H1 (cell line): ENCODE results near the gene CFAP61. TPM values are rescaled to one million over a fixed set of nuclear protein-coding genes. Genes with fewer than 3 reads are reported as not detected.

ENCODE experiments used
- CTCF ChIA-PET: fragments of 300-600 bp; sonication (Branson Sonifier 250); formaldehyde crosslinking; loops from one replicate; lab custom pipeline; 2021; ENCODE audit not compliant: partially characterized antibody; lab: Charles Lee
- POLR2A ChIA-PET: fragments of 300-600 bp; sonication (Branson Sonifier 250); formaldehyde crosslinking; loops from one replicate; lab custom pipeline; 2021; ENCODE audit warnings: inconsistent platforms; ENCODE audit not compliant: partially characterized antibody; lab: Charles Lee
- DNase-seq, 2 experiments: peaks; one replicate each; pipeline versions ENCODE4 v3.0.0 to v3.0.0-alpha.2; 2010 to 2022; ENCODE audit warnings: low spot score in 2 of 2, low read depth in 1 of 2, mixed read lengths in 1 of 2
- FAIRE-seq: peaks from 2 replicates; lab custom pipeline; 2011; peaks lifted over from hg19 to GRCh38; lab: Jason Lieb, UNC
- H2AFZ ChIP-seq: 2 replicates; pipeline ENCODE4 v1.8.1; 2012; ENCODE audit warnings: low read length, inconsistent platforms
- H2AK5ac ChIP-seq: 2 replicates; pipeline ENCODE4 v1.6.1; 2013; ENCODE audit warnings: low read depth, low read length
- H2BK120ac ChIP-seq: replicated peaks from 2 replicates; pipeline ENCODE3; 2013; ENCODE audit warnings: low read depth, low read length, inconsistent platforms
- H2BK12ac ChIP-seq: 2 replicates; pipeline ENCODE4 v1.6.1; 2013; ENCODE audit warnings: low read depth, low read length
- H2BK15ac ChIP-seq: 2 replicates; pipeline ENCODE4 v1.6.1; 2013; ENCODE audit warnings: low read length
- H2BK20ac ChIP-seq: 2 replicates; pipeline ENCODE4 v1.6.1; 2013; ENCODE audit warnings: low read length
- H2BK5ac ChIP-seq: 2 replicates; pipeline ENCODE4 v1.6.1; 2013; ENCODE audit warnings: low read depth, low read length
- H3K14ac ChIP-seq: 2 replicates; pipeline ENCODE4 v1.6.1; 2013; ENCODE audit warnings: inconsistent platforms; ENCODE audit not compliant: insufficient read length
- H3K18ac ChIP-seq: 2 replicates; pipeline ENCODE4 v1.6.1; 2013; ENCODE audit warnings: low read length; ENCODE audit errors: extremely low read depth
- H3K23ac ChIP-seq: 2 replicates; pipeline ENCODE4 v1.6.1; 2013; ENCODE audit warnings: inconsistent platforms; ENCODE audit not compliant: insufficient read length
- H3K23me2 ChIP-seq: 2 replicates; pipeline ENCODE4 v1.6.1; 2013; ENCODE audit warnings: low read depth, low read length
- H3K27ac ChIP-seq: 2 replicates; pipeline ENCODE4 v1.6.1; 2011; ENCODE audit warnings: low read depth, low read length, inconsistent platforms
- H3K27me3 ChIP-seq, 4 experiments: replicated peaks in 1 of 4; 1 replicate in 1 of 4; 2 replicates in 3 of 4; pipeline versions ENCODE4 v1.6.1 to v1.8.1; 2011 to 2013; ENCODE audit warnings: low read length in 3 of 4, mild to moderate bottlenecking in 3 of 4, inconsistent platforms in 2 of 4, mixed read lengths in 2 of 4, moderate library complexity in 1 of 4; ENCODE audit not compliant: control insufficient read depth in 3 of 4, insufficient read depth in 3 of 4; ENCODE audit errors: extremely low read depth in 1 of 4
- H3K36me3 ChIP-seq, 4 experiments: 2 replicates each; pipeline versions ENCODE4 v1.6.1 to v1.8.1; 2011 to 2013; ENCODE audit warnings: mild to moderate bottlenecking in 4 of 4, low read length in 3 of 4, moderate library complexity in 2 of 4, control low read depth in 1 of 4, inconsistent platforms in 1 of 4; ENCODE audit not compliant: insufficient read depth in 4 of 4, control insufficient read depth in 2 of 4
- H3K4ac ChIP-seq: replicated peaks from 2 replicates; pipeline ENCODE3; 2013; ENCODE audit warnings: low read length, low read depth, mixed read lengths, inconsistent platforms; ENCODE audit not compliant: insufficient read length
- H3K4me1 ChIP-seq, 4 experiments: replicated peaks in 1 of 4; 1 replicate in 1 of 4; 2 replicates in 3 of 4; pipeline versions ENCODE4 v1.6.1 to v1.8.1; 2011 to 2013; ENCODE audit warnings: low read length in 3 of 4, inconsistent platforms in 2 of 4, mixed read lengths in 1 of 4; ENCODE audit not compliant: insufficient read depth in 4 of 4, control insufficient read depth in 3 of 4
- H3K4me2 ChIP-seq, 2 experiments: 2 replicates each; pipeline versions ENCODE4 v1.6.1 to v1.8.1; 2011 to 2013; ENCODE audit warnings: low read depth in 2 of 2, low read length in 2 of 2, control low read depth in 1 of 2, inconsistent platforms in 1 of 2, mild to moderate bottlenecking in 1 of 2; ENCODE audit not compliant: insufficient read depth in 1 of 2
- H3K4me3 ChIP-seq, 4 experiments: fragments of 200-600, 300-600 bp in 1 of 4; sonication (generic), shearing (Covaris generic), sonication (Bioruptor Twin) in 1 of 4; 2 replicates each; pipeline versions ENCODE4 v1.5.1 to v1.8.1; 2011 to 2016; ENCODE audit warnings: low read length in 4 of 4, low read depth in 3 of 4, control low read depth in 2 of 4, inconsistent platforms in 2 of 4, mild to moderate bottlenecking in 2 of 4, mixed read lengths in 1 of 4, moderate library complexity in 1 of 4; ENCODE audit not compliant: insufficient read depth in 2 of 4; ENCODE audit errors: extremely low read depth in 1 of 4
- H3K56ac ChIP-seq: replicated peaks from 2 replicates; pipeline ENCODE3; 2013; ENCODE audit warnings: low read depth, mild to moderate bottlenecking, mixed read lengths, low read length, inconsistent platforms; ENCODE audit not compliant: insufficient read length
- H3K79me1 ChIP-seq: 2 replicates; pipeline ENCODE4 v1.6.1; 2013; ENCODE audit warnings: low read depth, low read length, control low read depth
- H3K79me2 ChIP-seq, 2 experiments: 2 replicates each; pipeline versions ENCODE4 v1.6.1 to v1.8.1; 2012 to 2013; ENCODE audit warnings: low read length in 2 of 2, mild to moderate bottlenecking in 2 of 2, inconsistent platforms in 1 of 2; ENCODE audit not compliant: insufficient read depth in 2 of 2, control insufficient read depth in 1 of 2
- H3K9ac ChIP-seq, 4 experiments: replicated peaks in 1 of 4; 1 replicate in 1 of 4; 2 replicates in 3 of 4; pipeline versions ENCODE4 v1.6.1 to v1.8.1; 2011 to 2013; ENCODE audit warnings: low read depth in 3 of 4, low read length in 3 of 4, control low read depth in 2 of 4, mild to moderate bottlenecking in 2 of 4, moderate library complexity in 2 of 4, inconsistent platforms in 1 of 4; ENCODE audit errors: extremely low read depth in 1 of 4
- H3K9me3 ChIP-seq, 2 experiments: 2 replicates each; pipeline versions ENCODE4 v1.6.1 to v1.8.1; 2012 to 2013; ENCODE audit warnings: mild to moderate bottlenecking in 2 of 2, moderate library complexity in 2 of 2, control low read depth in 1 of 2, inconsistent platforms in 1 of 2, low read depth in 1 of 2, low read length in 1 of 2, mixed read lengths in 1 of 2; ENCODE audit not compliant: insufficient read depth in 2 of 2
- H4K20me1 ChIP-seq, 2 experiments: replicated peaks in 1 of 2; 2 replicates each; pipeline versions ENCODE3 to v1.8.1; 2011 to 2013; ENCODE audit warnings: inconsistent platforms in 2 of 2, low read length in 2 of 2, mild to moderate bottlenecking in 1 of 2; ENCODE audit not compliant: insufficient read depth in 2 of 2, control insufficient read depth in 1 of 2
- H4K5ac ChIP-seq: 2 replicates; pipeline ENCODE4 v1.6.1; 2013; ENCODE audit warnings: low read length, low read depth, mixed read lengths, inconsistent platforms; ENCODE audit not compliant: insufficient read length
- H4K8ac ChIP-seq: 2 replicates; pipeline ENCODE4 v1.8.0; 2013; ENCODE audit warnings: mild to moderate bottlenecking, moderate library complexity, low read length, inconsistent platforms; ENCODE audit not compliant: insufficient read depth; ENCODE audit errors: extremely low read depth
- H4K91ac ChIP-seq: replicated peaks from 2 replicates; pipeline ENCODE3; 2013; ENCODE audit warnings: low read length, mixed read lengths, inconsistent platforms; ENCODE audit not compliant: insufficient read length
- ASH2L ChIP-seq: fragments of 200-600, 300-600 bp; sonication (generic); IDR thresholded peaks from one replicate; pipeline ENCODE4 v1.7.1; 2017; ENCODE audit warnings: low read length
- CBX8 ChIP-seq: fragments of 300-800, 300-1000 bp; sonication (generic); IDR thresholded peaks from 2 replicates; pipeline ENCODE4 v1.7.1; 2016; ENCODE audit warnings: low read depth, low read length, borderline replicate concordance
- HDAC2 ChIP-seq, 2 experiments: fragments of 300-600 bp in 1 of 2; sonication (generic) in 1 of 2; IDR thresholded peaks; 2 replicates each; pipeline ENCODE4 v1.6.1; 2011 to 2012; ENCODE audit warnings: low read depth in 2 of 2, low read length in 2 of 2, mild to moderate bottlenecking in 2 of 2, moderate library complexity in 2 of 2, borderline replicate concordance in 1 of 2, inconsistent platforms in 1 of 2
- JUN ChIP-seq: IDR thresholded peaks from 2 replicates; pipeline ENCODE4 v1.6.1; 2011; ENCODE audit warnings: low read depth, mild to moderate bottlenecking, improper control_type of control experiment, low read length
- RFX5 ChIP-seq: IDR thresholded peaks from 2 replicates; pipeline ENCODE4 v1.6.1; 2011; ENCODE audit warnings: low read depth, low read length, improper control_type of control experiment, borderline replicate concordance
- SAP30 ChIP-seq: fragments of 300-600 bp; sonication (generic); IDR thresholded peaks from 2 replicates; pipeline ENCODE4 v1.7.1; 2012; ENCODE audit warnings: low read length, moderate library complexity, mild to moderate bottlenecking, inconsistent platforms; ENCODE audit not compliant: insufficient read depth, insufficient replicate concordance
- WGBS, 2 experiments: shearing (Covaris generic) in 1 of 2; methylation state at CpG; one replicate each; pipeline versions ENCODE4 v1.1.6 to v1.1.7; 2013 to 2015; ENCODE audit warnings: low lambda C conversion rate in 2 of 2, mixed read lengths in 2 of 2, inconsistent platforms in 1 of 2, low coverage in 1 of 2, missing lambda C conversion rate in 1 of 2; ENCODE audit not compliant: insufficient replicate concordance in 2 of 2, insufficient coverage in 1 of 2, insufficient read length in 1 of 2; ENCODE audit errors: extremely low coverage in 1 of 2, missing lambda C conversion rate in 1 of 2; 5-methylcytosine and 5-hydroxymethylcytosine counted together
- polyA plus RNA-seq, 7 experiments: library from polyadenylated mRNA; depleted of rRNA in 3 of 7; stranded (reverse) in 5 of 7; unstranded in 2 of 7; fragments of >200 nt in 5 of 7; fragments of 200-250 nt in 2 of 7; gene quantifications; 1 replicate in 5 of 7; 2 replicates in 1 of 7; 4 replicates in 1 of 7; pipeline versions ENCODE4 v1.2.1 to v1.2.3, GENCODE V29; 2011 to 2013; ENCODE audit warnings: missing spikeins in 2 of 7, mixed read lengths in 2 of 7
- total RNA-seq: library from RNA; stranded (reverse); fragmentation: NEBNext Ultra II Directional; extraction: Animal tissue kit (Norgen Biotek cat#: 25700); gene quantifications from 2 replicates; pipeline ENCODE4 v1.2.1, GENCODE V29; 2021

CFAP61 gene
- total and polyA plus RNA-seq, 2 of the 8 experiments (the other 6 are each of a cell fraction or from before 2014, with no cell fraction given), result 0.29 to 0.61 TPM

GRCh38 chr20:20173254-20173653, 120.9 kb downstream of the CFAP61 start:
- H3K36me3 ChIP-seq, result no peaks in the 10 kb centered on the region
- FAIRE-seq (no peak), DNase-seq (no peak)
- H2AFZ ChIP-seq, result no peak overlapping the region
- no peak overlapping the region for H4K91ac ChIP-seq
- H2BK12ac ChIP-seq, result no peak overlapping the region
- no peaks in the 10 kb centered on the region for H3K27me3 ChIP-seq
- no peak overlapping the region for H3K4me3 ChIP-seq
- no peaks in the 10 kb centered on the region for H3K79me2 ChIP-seq
- H3K27ac ChIP-seq, result no peak overlapping the region
- H3K18ac ChIP-seq, result no peak overlapping the region
- no peak overlapping the region for H3K14ac ChIP-seq
- H3K4me1 ChIP-seq, result no peaks in the 10 kb centered on the region
- no peak overlapping the region for H4K8ac ChIP-seq
- no peak overlapping the region for H2BK5ac ChIP-seq
- no peak for TF ChIP-seq ASH2L
- no peak for TF ChIP-seq SAP30
- no peak for TF ChIP-seq HDAC2 (IDR thresholded peaks at IDR 0.05; ENCODE audit: borderline replicate concordance in 1 of 2, low read depth in 2 of 2, low read length in 2 of 2)
- TF ChIP-seq RFX5, result no peak
- TF ChIP-seq CBX8, result no peak
- no peak for TF ChIP-seq JUN
- no peaks in the 10 kb centered on the region for H3K79me1 ChIP-seq
- no peak overlapping the region for H2AK5ac ChIP-seq
- H3K23ac ChIP-seq, result no peak overlapping the region
- H3K4me2 ChIP-seq, result no peak overlapping the region
- WGBS, 2 experiments, result 93% methylated on average over 1 of the region's 1 CpG; no CpG with 5 or more reads in 1 of the 2 experiments
- H2BK20ac ChIP-seq, result no peak overlapping the region
- H3K23me2 ChIP-seq, result no peaks in the 10 kb centered on the region
- no peaks in the 10 kb centered on the region for H3K9me3 ChIP-seq
- ChIA-PET POLR2A (no interaction called here), CTCF (interaction anchor here (0.8 to 2.1 kb wide), 5 partner anchors 10 to 69 kb away, joined by 3 to 10 read pairs (median 4); no protein-coding TSS in a partner anchor)
- H2BK120ac ChIP-seq, result no peak overlapping the region
- H3K56ac ChIP-seq, result no peak overlapping the region
- H4K20me1 ChIP-seq, result no peaks in the 10 kb centered on the region
- no peak overlapping the region for H2BK15ac ChIP-seq
- H3K4ac ChIP-seq, result no peak overlapping the region
- H3K9ac ChIP-seq, result no peak overlapping the region
- H4K5ac ChIP-seq, result no peak overlapping the region
